Stimulated activated effector memory CD8-positive, alpha-beta T cell treated with anti-CD3 and anti-CD28 coated beads, Interleukin-12 subunit alpha, Interleukin-12 subunit beta, amount 100 ng/mL, for 72 hours (primary cell): Measurements from ENCODE around the gene ACVR2B.
A peak's percentile ranks its signal among the peaks of the same experiment; 100 is the strongest.

Source experiments
- ATAC-seq: fragments of 150-1000 bp; cut with Tn5 transposase; 2 replicates; pipeline ENCODE4 v1.10.0; 2021
- DNase-seq, 2 donors: peaks; one replicate each; pipeline ENCODE4 v3.0.0; 2021 to 2022; ENCODE audit warnings: low spot score in 2 of 2
- H3K27ac Mint-ChIP-seq: one replicate; pipeline ENCODE4 v1.8.0; 2022; ENCODE audit warnings: mild to moderate bottlenecking, mixed read lengths
- H3K36me3 Mint-ChIP-seq: one replicate; pipeline ENCODE4 v1.8.0; 2022; ENCODE audit warnings: mild to moderate bottlenecking, mixed read lengths
- H3K4me1 Mint-ChIP-seq: one replicate; pipeline ENCODE4 v1.8.0; 2022; ENCODE audit warnings: mixed read lengths
- H3K4me3 Mint-ChIP-seq: one replicate; pipeline ENCODE4 v1.8.0; 2022; ENCODE audit warnings: mild to moderate bottlenecking, mixed read lengths
- H3K9me3 Mint-ChIP-seq: one replicate; pipeline ENCODE4 v1.8.0; 2022; ENCODE audit warnings: mixed read lengths

ACVR2B gene

GRCh38 chr3:38490281-38491030, 36.8 kb downstream of the ACVR2B start:
- no peaks in the 10 kb centered on the region for H3K36me3 Mint-ChIP-seq
- H3K4me3 Mint-ChIP-seq: no peak overlapping the region
- no peak for DNase-seq
- no peaks in the 10 kb centered on the region for H3K4me1 Mint-ChIP-seq
- H3K27ac Mint-ChIP-seq: peak overlapping the region; percentile 32
- ATAC-seq: no peak
- H3K9me3 Mint-ChIP-seq: no peaks in the 10 kb centered on the region

- Mint-ChIP-seq H3K4me3 (no peak overlapping the region), H3K36me3 (peaks cover 5% of the 10 kb centered on the region), H3K9me3 (no peaks in the 10 kb centered on the region), H3K27ac (no peak overlapping the region), H3K4me1 (no peaks in the 10 kb centered on the region)
- ATAC-seq (no peak), DNase-seq (no peak)
Observed at GRCh38 chr3:38491215-38491614, 37.5 kb downstream of the ACVR2B start.

GRCh38 chr3:38493031-38493430, 39.3 kb downstream of the ACVR2B start:
- H3K4me1 Mint-ChIP-seq: peaks cover 9% of the 10 kb centered on the region
- DNase-seq (no peak), ATAC-seq (no peak)
- H3K4me3 Mint-ChIP-seq: no peak overlapping the region
- H3K36me3 Mint-ChIP-seq: peaks cover 20% of the 10 kb centered on the region
- H3K9me3 Mint-ChIP-seq: no peaks in the 10 kb centered on the region
- H3K27ac Mint-ChIP-seq: no peak overlapping the region

DNA sequence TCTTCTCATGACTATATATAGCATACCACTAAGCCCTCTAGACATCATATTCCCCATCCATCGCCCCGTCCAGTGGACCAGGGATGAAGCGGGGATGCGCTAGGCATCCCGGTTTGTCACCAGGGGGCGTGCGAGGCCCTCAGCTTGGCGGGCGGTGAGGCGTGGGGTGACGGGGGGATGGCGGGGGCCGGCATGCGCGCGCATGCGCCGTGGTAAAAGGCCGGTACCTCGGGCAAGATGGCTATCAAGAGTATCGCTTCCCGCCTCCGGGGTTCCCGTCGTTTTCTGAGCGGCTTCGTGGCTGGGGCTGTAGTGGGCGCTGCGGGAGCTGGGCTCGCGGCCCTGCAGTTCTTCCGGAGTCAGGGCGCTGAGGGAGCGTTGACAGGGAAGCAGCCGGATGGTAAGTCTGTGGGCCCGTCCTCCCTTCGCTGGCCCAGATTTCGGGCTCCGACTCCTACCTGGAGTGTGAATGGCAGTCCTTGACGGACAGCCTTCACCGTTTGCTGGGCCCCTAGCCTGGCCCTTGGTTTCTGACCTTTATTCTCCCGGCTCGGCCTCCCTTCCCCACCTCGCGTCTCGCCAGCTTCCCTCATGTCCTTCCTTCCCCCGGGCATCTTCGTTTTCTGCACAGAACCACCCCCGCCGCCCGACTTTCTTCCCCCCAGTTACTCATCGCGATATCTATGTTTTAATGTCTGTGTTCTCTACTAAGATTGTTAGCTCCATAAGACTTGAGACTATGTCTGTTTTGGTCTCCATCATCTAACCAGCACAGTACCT, 42.6 kb downstream of the ACVR2B start, which contains the start of gene EXOG:
Gene EXOG (plus strand): TSS at position 210 of the 780 bp plus-strand sequence. CDS start 28 bp downstream, at position 238.
- peaks cover 18% of the 10 kb centered on the region for H3K4me1 Mint-ChIP-seq
- H3K4me3 Mint-ChIP-seq: peak within 1 kb of the TSS; percentile 92
- DNase-seq (peak; percentile 91 to 95), ATAC-seq (peak; percentile 93)
- peak within 1 kb of the TSS; percentile 94 for H3K27ac Mint-ChIP-seq
- H3K9me3 Mint-ChIP-seq: no peaks in the 10 kb centered on the region
- peaks cover 41% of the 10 kb centered on the region for H3K36me3 Mint-ChIP-seq

GRCh38 chr3:38497031-38497430, 43.3 kb downstream of the ACVR2B start:
- Mint-ChIP-seq H3K4me3 (peak overlapping the region; percentile 92), H3K36me3 (peaks cover 48% of the 10 kb centered on the region), H3K9me3 (no peaks in the 10 kb centered on the region), H3K27ac (peak overlapping the region; percentile 94), H3K4me1 (peaks cover 18% of the 10 kb centered on the region)
- DNase-seq (no peak), ATAC-seq (no peak)

DNA sequence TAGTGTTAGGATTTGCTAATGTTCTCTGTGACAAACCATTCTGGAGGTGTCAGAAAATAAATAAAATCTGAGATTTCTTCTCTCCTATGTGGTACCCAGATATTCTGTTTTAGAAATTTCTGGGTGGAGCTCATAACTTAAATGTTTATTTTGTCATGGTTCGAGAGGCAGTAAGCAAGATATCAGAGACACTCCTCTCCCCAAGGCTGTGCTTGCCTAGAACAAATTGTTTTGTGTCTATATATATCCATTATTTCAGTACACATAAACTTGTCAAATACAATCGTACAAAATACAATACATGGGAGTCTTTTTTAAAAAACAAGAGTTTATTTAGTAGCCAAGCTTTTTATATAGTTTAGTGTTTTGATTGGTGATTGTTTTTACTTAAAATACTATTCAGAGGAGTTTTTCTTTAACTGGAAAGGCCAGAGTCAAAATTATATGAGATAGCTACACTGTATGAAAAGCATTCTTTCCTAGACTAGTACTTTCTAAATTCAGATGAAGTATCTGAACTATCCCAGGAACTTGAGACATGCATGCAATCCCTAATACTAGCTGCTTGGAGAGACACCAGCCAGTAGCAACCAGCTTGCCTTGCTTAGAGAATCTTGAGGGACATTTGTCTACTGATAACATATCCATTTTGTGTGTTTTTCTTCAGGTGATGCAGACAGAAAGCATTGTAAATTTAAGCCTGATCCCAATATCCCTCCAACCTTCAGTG, 47.2 kb downstream of the ACVR2B start:
- DNase-seq (no peak), ATAC-seq (no peak)
- Mint-ChIP-seq H3K36me3 (peaks cover 85% of the 10 kb centered on the region), H3K9me3 (no peaks in the 10 kb centered on the region), H3K4me3 (no peak overlapping the region), H3K4me1 (peaks cover 18% of the 10 kb centered on the region), H3K27ac (no peak overlapping the region)

GRCh38 chr3:38507120-38507519, 53.4 kb downstream of the ACVR2B start:
- Mint-ChIP-seq H3K36me3 (peaks cover 82% of the 10 kb centered on the region), H3K4me3 (no peak overlapping the region), H3K27ac (no peak overlapping the region), H3K9me3 (no peaks in the 10 kb centered on the region), H3K4me1 (peaks cover 6% of the 10 kb centered on the region)
- no peak for DNase-seq
- no peak for ATAC-seq

DNA sequence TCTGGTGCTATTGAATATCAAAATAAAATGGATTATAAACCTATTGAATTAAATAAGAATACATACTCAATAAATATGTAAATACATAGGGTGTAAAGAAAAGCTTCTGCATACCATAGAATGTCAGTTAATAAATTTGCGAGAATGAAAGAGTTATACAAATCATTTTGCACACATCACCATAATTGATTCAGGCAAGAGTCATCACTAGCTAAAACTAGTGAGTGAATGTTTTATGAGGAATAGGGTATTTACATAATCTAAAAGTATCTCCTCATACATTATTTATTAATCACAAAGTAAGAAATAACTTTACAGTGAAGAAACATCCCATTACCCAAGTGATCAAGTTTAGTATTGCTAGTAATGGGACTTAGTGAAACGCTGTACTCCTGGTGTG, 56.0 kb downstream of the ACVR2B start:
- Mint-ChIP-seq H3K36me3 (peaks cover 62% of the 10 kb centered on the region), H3K4me1 (peaks cover 6% of the 10 kb centered on the region), H3K27ac (no peak overlapping the region), H3K4me3 (no peak overlapping the region), H3K9me3 (no peaks in the 10 kb centered on the region)
- DNase-seq (no peak), ATAC-seq (no peak)

GRCh38 chr3:38510631-38511030, 56.9 kb downstream of the ACVR2B start:
- Mint-ChIP-seq H3K9me3 (no peaks in the 10 kb centered on the region), H3K4me3 (no peak overlapping the region), H3K36me3 (peaks cover 60% of the 10 kb centered on the region), H3K27ac (no peak overlapping the region), H3K4me1 (peaks cover 6% of the 10 kb centered on the region)
- DNase-seq (no peak), ATAC-seq (no peak)

GRCh38 chr3:38511546-38511945, 57.9 kb downstream of the ACVR2B start:
- Mint-ChIP-seq H3K9me3 (no peaks in the 10 kb centered on the region), H3K36me3 (peaks cover 50% of the 10 kb centered on the region), H3K4me3 (no peak overlapping the region), H3K27ac (no peak overlapping the region), H3K4me1 (peaks cover 6% of the 10 kb centered on the region)
- no peak for ATAC-seq
- DNase-seq: no peak

DNA sequence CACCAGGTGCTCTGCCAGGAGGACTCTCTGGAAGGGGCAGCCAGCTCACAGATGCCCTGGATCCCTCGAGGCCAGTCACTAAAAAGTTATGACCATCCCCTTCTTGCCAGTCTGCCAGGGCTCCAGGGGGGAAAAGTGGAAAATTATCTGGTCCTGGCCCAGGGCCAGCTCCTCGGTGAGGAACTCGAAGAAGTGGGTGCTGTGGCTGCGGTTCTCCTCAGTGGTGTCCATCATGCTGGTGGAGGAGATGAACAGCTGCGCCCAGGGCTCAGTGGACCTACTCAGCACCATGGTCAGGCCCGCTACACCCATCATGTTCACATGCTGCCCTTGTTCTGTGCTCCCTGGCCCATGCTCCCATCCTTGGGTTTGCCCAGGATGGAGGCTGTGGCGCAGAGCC, 61.7 kb downstream of the ACVR2B start:
- no peak for ATAC-seq
- Mint-ChIP-seq H3K36me3 (peaks cover 13% of the 10 kb centered on the region), H3K27ac (no peak overlapping the region), H3K9me3 (no peaks in the 10 kb centered on the region), H3K4me3 (no peak overlapping the region), H3K4me1 (peaks cover 19% of the 10 kb centered on the region)
- DNase-seq: no peak

- H3K36me3 Mint-ChIP-seq: peaks cover 14% of the 10 kb centered on the region
- H3K4me3 Mint-ChIP-seq: no peak overlapping the region
- ATAC-seq (no peak), DNase-seq (no peak)
- H3K4me1 Mint-ChIP-seq: peaks cover 24% of the 10 kb centered on the region
- H3K27ac Mint-ChIP-seq: no peak overlapping the region
- no peaks in the 10 kb centered on the region for H3K9me3 Mint-ChIP-seq
Observed at GRCh38 chr3:38516669-38517068, 63.0 kb downstream of the ACVR2B start.

GRCh38 chr3:38519000-38519399, 65.3 kb downstream of the ACVR2B start:
- H3K27ac Mint-ChIP-seq: peak overlapping the region; percentile 89
- peaks cover 36% of the 10 kb centered on the region for H3K36me3 Mint-ChIP-seq
- H3K4me3 Mint-ChIP-seq: no peak overlapping the region
- no peaks in the 10 kb centered on the region for H3K9me3 Mint-ChIP-seq
- DNase-seq (no peak), ATAC-seq (peak; percentile 45)
- peaks cover 26% of the 10 kb centered on the region for H3K4me1 Mint-ChIP-seq

DNA sequence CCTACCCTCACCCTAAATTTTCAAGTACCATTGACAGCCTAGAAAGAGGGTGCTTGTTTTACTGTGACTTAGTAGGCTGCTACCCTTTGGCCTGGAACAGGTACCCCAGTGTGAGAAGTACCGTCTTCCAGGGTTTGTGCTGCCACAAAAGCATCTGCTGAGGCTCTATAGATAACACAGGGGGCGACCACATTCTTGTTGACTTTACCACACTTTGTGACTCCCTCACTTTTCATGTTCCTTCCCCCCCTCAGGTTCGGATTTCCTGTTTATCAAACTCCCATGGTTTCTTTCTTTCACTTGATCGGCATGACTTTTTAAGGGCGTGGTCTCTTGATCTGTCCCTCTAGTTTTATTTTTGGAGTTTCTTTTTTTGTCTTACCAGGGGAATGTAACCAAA, 66.0 kb downstream of the ACVR2B start:
- peaks cover 26% of the 10 kb centered on the region for H3K4me1 Mint-ChIP-seq

GRCh38 chr3:38521391-38521987, 67.8 kb downstream of the ACVR2B start:
- no peak overlapping the region for H3K4me3 Mint-ChIP-seq
- ATAC-seq (peak; percentile 46), DNase-seq (peak; percentile 26 to 72)
- peaks cover 26% of the 10 kb centered on the region for H3K4me1 Mint-ChIP-seq
- H3K27ac Mint-ChIP-seq: no peak overlapping the region
- no peaks in the 10 kb centered on the region for H3K9me3 Mint-ChIP-seq
- peaks cover 47% of the 10 kb centered on the region for H3K36me3 Mint-ChIP-seq

More for the DNA sequence above, 66.0 kb downstream of the ACVR2B start:
- Mint-ChIP-seq H3K4me3 (peak overlapping the region; percentile 5), H3K36me3 (peaks cover 38% of the 10 kb centered on the region), H3K27ac (peak overlapping the region; percentile 89), H3K9me3 (no peaks in the 10 kb centered on the region)
- ATAC-seq (peak; percentile 65), DNase-seq (no peak)
